Non-pigmented ciliary epithelial cell (primary cell): Measurements from ENCODE around the gene LRFN5.
A peak's percentile ranks its signal among the peaks of the same experiment; 100 is the strongest.

ENCODE experiments used
- DNase-seq: peaks from one replicate; pipeline ENCODE4 v3.0.0-alpha.2; 2010; ENCODE audit warnings: low read depth

LRFN5 gene

DNA sequence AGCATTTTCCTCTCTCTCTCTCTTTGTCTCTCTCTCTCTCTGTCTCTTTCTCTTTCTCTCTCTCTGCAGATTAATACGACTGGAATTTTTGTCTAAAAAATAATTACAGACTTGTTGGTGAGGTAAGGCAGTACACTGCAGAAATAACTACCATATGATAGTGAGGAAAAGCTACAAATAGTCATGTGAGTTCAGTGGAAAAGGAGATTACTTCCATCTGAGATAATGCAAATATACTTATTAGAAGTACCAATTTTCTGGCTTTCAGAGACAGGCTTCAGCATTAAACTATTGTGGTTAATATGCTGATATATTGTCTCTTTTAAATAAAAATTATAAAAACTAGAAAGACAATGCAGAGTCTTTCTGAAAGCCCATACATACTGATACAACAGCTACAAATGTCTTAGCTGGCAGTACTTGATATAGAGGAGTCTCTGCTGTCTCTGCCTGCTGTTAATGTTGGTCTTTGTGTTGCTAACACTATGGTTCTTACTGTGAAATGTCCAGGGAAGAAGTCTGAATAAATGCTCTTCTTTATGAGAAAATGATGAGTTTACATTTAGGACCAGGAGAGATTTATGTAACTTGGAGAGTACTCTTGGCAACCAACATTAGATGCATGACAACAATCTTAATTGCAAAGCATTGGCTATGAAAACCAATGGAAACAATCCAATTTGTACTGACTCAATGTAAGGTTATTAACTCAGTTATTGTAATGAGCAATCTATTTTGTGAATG lies 167.0 kb downstream of the LRFN5 start:
- DNase-seq, result no peak

DNA sequence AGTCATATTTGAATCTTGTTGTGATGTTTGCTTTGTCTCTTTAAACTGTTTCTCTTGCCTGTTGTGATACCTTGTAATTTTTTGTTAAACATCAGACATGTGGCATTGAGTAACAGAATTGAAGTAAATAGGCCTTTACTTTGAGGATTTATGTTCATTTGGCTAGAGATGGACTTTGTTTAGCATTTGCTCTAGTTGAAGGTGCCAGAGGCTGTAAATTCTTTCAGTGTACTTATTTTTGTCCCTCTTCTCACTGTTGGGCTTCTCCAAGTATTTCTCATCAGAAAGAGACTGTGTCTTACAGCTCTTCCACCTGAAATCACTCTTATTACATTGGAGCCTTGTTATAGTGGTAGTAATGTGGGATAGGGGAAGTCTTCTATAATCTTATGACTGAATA lies 175.8 kb downstream of the LRFN5 start:
- no peak for DNase-seq

DNA sequence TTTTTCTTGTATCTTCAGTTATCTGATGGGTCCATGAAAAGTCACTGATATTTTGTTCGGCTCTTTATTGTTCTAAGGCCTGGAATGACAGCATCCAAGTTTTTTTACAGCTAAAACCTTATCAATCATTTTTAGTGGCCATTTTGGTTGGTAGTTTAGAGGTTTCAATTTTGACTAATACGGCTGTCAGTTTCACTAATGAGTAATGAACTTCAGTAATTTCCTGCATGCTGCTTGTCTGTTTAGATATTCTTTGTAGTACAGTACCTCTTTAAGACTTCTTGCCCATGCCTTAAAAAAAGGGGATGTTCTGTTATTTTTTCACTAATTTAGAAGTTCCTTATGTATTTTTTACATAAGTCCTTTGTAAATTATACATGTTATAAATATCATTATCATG lies 176.7 kb downstream of the LRFN5 start:
- no peak for DNase-seq

- no peak for DNase-seq
Measured at GRCh38 chr14:41785696-41786095, 179.0 kb downstream of the LRFN5 start.

- no peak for DNase-seq
Measured at GRCh38 chr14:41799817-41800216, 193.1 kb downstream of the LRFN5 start.

GRCh38 chr14:41805633-41806032 lies 199.0 kb downstream of the LRFN5 start:
- no peak for DNase-seq

DNA sequence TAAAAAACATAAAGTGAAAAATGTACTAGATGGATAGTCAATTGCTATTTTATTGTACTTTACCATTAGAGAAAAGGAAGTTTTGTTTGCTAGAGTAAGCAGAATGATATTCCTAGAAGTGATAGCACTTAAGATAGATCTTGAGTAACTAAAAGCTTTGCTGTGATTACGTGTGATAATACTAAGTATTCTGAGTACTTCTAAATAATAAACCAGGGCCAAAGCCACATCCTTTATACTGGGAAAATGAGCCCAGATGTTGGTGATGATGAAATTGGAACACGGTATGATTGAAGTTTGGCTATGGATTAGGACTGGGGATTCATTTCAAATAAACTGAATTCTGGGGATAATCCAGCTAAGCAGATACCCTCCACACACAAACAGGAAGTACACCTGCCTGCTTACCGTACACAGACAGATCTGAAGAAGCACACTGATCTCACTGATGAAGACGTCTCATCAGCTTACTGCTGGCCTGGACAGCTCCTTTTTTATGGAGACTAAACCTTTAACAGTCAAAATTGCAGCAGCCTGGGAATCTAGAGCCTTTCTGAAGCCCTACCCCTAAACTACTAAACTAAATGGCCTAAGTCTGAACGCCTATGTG lies 199.8 kb downstream of the LRFN5 start:
- no peak for DNase-seq

DNA sequence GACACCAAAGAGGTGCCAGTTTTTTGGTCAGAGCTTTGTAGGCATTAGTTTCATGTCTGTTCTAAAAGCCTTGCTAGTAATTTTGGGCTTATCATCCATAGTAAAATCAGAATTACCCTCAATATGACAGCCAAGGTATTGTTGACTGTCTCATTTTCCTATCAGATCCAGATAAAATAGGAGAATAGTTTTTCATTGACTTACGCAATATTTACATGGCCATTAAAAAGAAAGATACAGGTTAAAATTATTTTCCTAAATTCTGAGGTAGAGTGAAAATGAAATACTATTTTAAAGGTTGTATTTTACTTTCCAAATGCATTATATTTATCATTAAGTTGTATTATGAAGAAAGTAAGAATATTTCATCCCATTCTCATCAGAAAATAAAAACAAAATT lies 203.7 kb downstream of the LRFN5 start:
- no peak for DNase-seq

DNA sequence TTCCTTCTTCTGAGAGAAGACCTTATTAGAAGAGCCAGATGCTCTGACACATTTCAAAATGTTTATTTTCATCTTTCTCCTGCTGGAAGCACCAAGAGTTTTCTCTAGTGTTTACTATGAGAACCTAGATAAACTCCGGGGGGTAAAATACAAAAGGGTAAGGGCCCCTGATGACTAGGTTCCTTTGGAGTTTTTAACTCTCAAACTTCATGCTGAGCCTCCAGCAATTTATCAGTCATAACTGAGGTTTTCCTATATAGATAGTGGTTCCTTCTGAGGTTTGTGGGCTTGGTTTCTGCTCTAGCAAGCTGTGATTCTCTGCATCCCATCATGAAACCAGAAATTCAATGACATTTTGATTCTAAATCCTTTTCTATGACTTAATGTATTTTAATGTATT lies 210.9 kb downstream of the LRFN5 start:
- DNase-seq, result peak; percentile 35

DNA sequence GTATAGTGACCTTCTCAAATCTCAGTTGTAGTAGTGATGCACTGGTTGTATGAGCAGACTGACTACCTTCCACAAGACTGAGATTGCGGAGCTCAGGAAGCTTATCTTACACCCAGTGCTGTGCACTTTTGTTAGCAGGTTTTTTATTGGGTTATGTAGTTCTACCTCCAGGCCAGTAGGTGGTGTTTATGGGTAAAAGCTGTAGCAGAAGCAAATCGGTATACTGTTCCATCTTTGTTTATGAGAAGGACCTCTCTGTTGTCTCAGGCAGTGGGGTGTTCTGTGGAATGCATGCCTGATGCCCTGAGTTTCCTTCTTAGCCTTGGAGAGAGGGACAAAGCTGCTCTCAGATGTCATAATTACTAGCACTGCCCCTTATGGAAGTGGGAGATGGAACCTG lies 217.8 kb downstream of the LRFN5 start:
- DNase-seq, result no peak

DNA sequence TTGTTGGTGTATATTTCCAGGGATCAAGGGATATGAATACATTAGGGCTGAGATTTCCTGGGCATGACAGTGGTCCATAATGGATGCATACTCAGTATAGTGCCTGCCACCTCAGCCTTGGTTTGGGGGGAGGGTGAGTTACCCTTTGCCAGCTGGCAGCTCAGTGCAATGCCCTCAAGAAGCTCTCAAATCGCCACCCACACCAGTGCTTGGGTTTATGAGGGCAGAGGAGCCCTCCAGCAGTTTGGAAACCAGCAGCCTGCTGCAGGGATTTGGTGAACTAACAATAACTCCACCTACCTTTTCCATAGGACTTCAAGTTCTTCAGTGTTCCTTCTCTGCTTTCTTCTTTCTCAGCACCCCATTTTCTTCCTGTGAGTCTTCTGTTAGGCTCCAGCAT lies 218.9 kb downstream of the LRFN5 start:
- DNase-seq, result no peak

GRCh38 chr14:41830714-41831406 lies 224.2 kb downstream of the LRFN5 start:
- peak; percentile 24 for DNase-seq

DNA sequence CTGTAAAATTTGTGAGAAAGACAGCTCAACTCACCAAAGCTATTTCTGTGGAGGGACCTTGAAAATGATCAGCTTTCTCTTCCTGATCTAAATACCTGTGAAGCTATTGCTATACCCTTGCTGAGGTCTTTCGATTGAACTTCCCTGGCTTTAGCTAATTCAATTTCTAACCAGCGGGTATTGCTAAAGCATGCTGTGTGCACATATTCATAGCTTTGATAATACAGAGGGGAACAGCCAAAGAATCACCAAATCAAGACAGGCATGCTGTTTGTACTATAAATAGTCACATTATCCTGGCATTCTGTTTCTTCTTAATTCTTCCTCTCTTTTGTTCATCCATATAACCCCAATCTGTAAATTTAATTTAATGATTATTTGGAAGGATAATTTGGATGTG lies 233.0 kb downstream of the LRFN5 start:
- no peak for DNase-seq

DNA sequence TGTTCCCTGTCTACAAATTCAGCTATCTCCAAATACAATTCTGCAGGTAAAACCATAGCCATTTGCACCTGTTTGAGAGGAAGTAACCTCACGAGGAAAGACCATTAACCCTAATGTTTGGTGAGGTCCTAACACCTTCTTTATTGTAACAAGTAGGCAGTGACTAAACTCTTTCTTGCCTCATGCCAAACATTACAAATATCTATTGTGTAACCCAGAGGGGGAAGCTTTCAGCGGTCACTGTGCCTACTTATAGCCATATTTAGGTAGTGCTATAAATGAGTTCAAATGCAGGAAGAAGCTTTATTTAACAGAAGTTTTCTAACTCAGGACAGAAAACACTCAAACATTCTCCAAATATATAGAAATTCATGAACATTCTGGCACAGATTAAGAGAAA lies 252.7 kb downstream of the LRFN5 start:
- DNase-seq, result no peak

- no peak for DNase-seq
Measured at GRCh38 chr14:41860586-41860985, 253.9 kb downstream of the LRFN5 start.

- DNase-seq, result no peak
Measured at GRCh38 chr14:41865894-41866293, 259.2 kb downstream of the LRFN5 start.

DNA sequence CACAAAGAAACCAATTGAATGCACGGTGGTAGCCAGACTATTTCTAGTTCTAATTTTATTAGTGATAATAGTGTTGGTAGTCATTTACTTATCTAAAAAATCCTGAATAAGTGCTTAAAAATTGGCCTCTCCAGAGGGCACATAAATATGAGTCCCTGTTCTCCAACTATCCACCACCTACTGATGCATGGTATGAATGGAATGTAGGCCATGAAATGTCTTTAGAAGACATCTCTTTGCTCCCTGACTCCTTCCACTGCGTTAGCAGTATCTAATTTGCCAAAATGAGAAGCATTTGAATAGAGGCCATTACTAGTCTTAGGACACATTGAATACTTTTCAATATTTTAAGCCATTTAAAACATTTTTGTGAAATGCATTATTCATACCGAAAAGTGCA lies 261.7 kb downstream of the LRFN5 start:
- no peak for DNase-seq

DNA sequence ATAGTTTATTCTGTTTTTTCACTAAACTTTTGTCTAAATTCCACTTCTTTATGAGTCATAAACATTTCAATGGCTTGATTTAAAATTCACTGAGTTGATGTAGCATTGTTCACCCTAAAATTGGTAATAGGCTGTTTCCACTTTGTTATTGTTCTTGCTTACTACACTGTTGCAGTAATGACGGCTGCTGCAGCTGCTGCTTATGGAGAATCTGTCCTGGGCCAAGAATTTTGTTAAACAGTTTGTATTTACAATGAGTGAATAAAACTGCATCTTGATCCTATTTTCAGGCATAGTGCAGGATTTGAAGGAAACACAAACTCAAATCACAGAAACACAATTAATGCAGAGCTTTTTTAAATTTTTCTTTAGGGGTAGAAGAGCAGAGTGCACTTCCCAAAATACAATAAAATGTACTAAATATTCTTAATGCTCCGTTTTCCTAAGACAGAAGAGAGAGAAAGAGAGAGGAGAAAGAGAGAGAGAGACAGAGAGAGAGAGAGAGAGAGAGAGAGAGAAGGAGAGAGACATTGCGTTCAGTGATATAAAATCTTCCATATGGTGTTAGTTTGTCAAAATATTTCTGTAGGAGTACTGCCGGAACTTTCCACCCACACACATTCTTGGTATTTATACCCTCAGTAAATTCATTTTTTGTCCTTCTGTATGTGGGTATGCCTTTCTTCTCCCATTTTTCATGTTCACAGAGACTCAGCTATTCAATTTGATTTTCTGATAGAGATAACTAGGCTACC lies 266.4 kb downstream of the LRFN5 start:
- DNase-seq, result peak; percentile 24

DNA sequence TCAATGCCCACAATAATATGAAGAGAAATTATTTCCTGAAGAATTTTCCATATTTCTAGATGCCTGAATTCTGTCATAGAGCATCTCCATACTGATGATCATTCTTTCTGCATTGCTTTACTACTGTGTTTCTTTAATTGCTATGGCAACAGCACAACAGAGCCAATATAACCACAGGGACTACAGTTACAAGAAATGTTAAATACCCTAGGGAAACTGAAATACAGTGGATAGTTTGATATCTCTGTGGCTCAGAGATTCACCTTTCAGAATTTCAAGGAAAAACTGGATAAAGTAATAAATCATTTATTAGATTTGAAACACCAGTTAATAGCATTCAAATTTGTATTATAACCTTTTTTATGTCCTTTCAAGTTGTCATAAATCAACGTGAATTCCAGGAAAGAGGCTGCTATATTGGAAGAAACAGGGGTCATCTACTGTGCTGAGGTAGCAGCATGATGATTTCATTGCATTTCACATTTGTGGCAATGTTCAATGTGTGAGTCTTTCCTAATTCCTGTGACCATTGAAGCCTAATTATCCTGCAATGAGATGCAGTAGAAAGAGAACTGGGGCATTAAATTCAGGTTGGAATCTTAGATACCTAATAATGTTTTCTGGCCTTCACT lies 267.1 kb downstream of the LRFN5 start:
- peak; percentile 42 for DNase-seq

- DNase-seq, result no peak
Measured at GRCh38 chr14:41875116-41875515, 268.4 kb downstream of the LRFN5 start.

DNA sequence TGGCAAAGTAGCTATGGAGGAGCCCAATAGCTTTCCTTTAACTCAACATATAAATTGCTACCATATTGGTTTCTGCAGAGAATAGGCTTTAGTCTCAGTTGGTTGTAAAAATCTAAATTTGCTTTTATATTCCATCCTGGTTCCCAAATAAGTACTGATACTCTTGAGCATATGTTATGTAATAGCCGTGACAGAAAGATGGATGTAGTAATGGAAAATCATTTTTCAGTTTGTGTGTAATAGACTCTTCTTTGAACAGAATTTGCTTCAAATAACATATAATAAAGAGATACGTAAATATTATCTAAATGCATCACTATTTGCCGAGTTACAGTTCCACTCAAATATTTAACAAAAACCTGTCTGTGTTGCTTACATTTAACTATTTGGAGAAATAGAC lies 271.6 kb downstream of the LRFN5 start:
- no peak for DNase-seq

- DNase-seq, result no peak
Measured at GRCh38 chr14:41891624-41892023, 284.9 kb downstream of the LRFN5 start.
